Type B pancreatic cell (in vitro differentiated cells): ENCODE results near the gene PSMD13. TPM values are rescaled to one million over a fixed set of nuclear protein-coding genes. Genes with fewer than 3 reads are reported as not detected.
A peak's percentile ranks its signal among the peaks of the same experiment; 100 is the strongest.

ENCODE experiments used
- DNase-seq: peaks from one replicate; pipeline ENCODE4 v3.0.0; 2021; ENCODE audit warnings: mixed read lengths; ENCODE audit not compliant: unreplicated experiment; ENCODE audit errors: extremely low spot score
- H3K27ac Mint-ChIP-seq: 2 replicates; pipeline ENCODE4 v1.8.0; 2021; ENCODE audit warnings: mild to moderate bottlenecking, mixed read lengths
- H3K27me3 Mint-ChIP-seq: 2 replicates; pipeline ENCODE4 v1.8.0; 2021; ENCODE audit warnings: mixed read lengths
- H3K36me3 Mint-ChIP-seq: 2 replicates; pipeline ENCODE4 v1.8.0; 2021; ENCODE audit warnings: mixed read lengths
- H3K4me1 Mint-ChIP-seq: one replicate; pipeline ENCODE4 v1.8.0; 2021; ENCODE audit warnings: mixed read lengths; ENCODE audit not compliant: unreplicated experiment
- H3K4me3 Mint-ChIP-seq: 2 replicates; pipeline ENCODE4 v1.8.0; 2021; ENCODE audit warnings: mild to moderate bottlenecking, mixed read lengths
- H3K9me3 Mint-ChIP-seq: 2 replicates; pipeline ENCODE4 v1.8.0; 2021; ENCODE audit warnings: mixed read lengths
- CTCF ChIP-seq: fragments of 200-600 bp; sonication (generic); conservative IDR thresholded peaks from 2 replicates; pipeline ENCODE4 v1.5.0; 2021; ENCODE audit warnings: antibody characterized with exemption, mild to moderate bottlenecking
- total RNA-seq: library from RNA; stranded (reverse); gene quantifications from 2 replicates; pipeline ENCODE4 v1.2.1, GENCODE V29; 2021; ENCODE audit warnings: low replicate concordance

The PSMD13 gene
- total RNA-seq, 1 donor from 2014 or later: 115 TPM

DNA sequence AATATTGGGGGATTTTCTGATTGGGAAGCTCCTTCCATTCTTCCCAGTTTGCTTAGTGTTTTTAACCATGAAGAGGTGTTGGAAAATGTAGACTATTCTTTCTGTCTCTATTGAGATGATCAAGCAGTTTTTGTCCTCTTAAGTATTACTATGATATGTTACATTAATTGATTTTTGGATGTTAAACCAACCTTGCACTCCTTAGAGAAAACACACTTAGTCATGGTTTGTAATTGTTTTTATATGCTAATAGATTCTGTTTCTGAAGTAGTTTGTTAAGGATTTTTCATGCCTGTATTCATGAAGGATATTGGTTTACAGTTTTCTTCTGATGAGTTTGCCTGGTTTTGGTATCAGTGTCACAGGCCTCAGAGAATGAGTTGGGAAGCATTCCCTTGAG lies 39.4 kb downstream of the PSMD13 start:
- DNase-seq: no peak
- no peak for TF ChIP-seq CTCF
- no peak overlapping the region for H3K4me3 Mint-ChIP-seq
- H3K27ac Mint-ChIP-seq: no peak overlapping the region
- H3K27me3 Mint-ChIP-seq: peaks cover 5% of the 10 kb centered on the region
- H3K4me1 Mint-ChIP-seq: no peaks in the 10 kb centered on the region
- no peaks in the 10 kb centered on the region for H3K9me3 Mint-ChIP-seq
- no peaks in the 10 kb centered on the region for H3K36me3 Mint-ChIP-seq

- H3K4me3 Mint-ChIP-seq: no peak within 1 kb of the TSS
Observed at GRCh38 chr11:278001-278951, 41.5 kb downstream of the PSMD13 start, which contains the start of gene NLRP6. NLRP6 (plus strand) TSS chr11:278407; CDS start chr11:278570, 163 bp downstream.

DNA sequence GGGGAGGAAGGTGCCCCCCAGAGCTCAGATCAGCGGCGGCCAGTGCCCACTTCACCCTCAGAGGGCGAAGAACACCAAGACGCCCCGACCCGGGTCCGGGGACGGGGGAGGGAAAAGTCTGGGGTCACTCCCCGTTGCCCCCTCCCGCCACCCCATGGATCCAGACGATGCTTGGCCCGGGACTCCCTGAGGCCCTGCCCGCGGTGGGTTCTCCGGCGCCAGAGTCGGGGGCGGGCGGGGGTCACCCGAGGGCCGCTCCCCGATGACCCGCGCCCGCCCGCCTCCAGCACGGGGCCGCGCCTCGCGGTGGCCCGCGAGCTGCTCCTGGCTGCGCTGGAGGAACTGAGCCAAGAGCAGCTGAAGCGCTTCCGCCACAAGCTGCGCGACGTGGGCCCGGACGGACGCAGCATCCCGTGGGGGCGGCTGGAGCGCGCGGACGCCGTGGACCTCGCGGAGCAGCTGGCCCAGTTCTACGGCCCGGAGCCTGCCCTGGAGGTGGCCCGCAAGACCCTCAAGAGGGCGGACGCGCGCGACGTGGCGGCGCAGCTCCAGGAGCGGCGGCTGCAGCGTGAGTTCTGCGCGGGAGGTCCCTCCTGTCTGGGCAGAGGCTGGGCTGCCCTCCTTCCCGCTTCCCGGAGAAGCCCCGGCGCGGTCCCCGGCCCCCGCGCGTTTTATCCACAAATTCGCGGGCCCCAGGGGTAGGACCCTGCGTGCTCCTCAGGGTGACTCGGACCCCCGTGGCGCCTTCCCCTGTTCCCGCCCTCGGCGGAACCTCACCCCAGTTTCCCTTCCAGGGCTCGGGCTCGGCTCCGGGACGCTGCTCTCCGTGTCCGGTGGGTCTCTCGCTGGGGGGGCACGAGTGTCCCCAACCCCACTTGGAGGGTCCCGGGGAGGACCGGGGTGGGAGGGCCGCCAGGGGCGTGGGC lies 42.5 kb downstream of the PSMD13 start:
- H3K9me3 Mint-ChIP-seq: no peaks in the 10 kb centered on the region
- no peak for DNase-seq
- H3K27me3 Mint-ChIP-seq: peaks cover 18% of the 10 kb centered on the region
- no peak overlapping the region for H3K4me3 Mint-ChIP-seq
- H3K27ac Mint-ChIP-seq: no peak overlapping the region
- no peaks in the 10 kb centered on the region for H3K36me3 Mint-ChIP-seq
- H3K4me1 Mint-ChIP-seq: peaks cover 6% of the 10 kb centered on the region
- TF ChIP-seq CTCF: no peak

More at GRCh38 chr11:278001-278951, 41.5 kb downstream of the PSMD13 start, which contains the start of gene NLRP6:
- Mint-ChIP-seq H3K4me1 (peaks cover 6% of the 10 kb centered on the region), H3K36me3 (no peaks in the 10 kb centered on the region), H3K27me3 (peaks cover 17% of the 10 kb centered on the region), H3K9me3 (no peaks in the 10 kb centered on the region), H3K27ac (no peak within 1 kb of the TSS)
- DNase-seq: no peak
- TF ChIP-seq CTCF: no peak

DNA sequence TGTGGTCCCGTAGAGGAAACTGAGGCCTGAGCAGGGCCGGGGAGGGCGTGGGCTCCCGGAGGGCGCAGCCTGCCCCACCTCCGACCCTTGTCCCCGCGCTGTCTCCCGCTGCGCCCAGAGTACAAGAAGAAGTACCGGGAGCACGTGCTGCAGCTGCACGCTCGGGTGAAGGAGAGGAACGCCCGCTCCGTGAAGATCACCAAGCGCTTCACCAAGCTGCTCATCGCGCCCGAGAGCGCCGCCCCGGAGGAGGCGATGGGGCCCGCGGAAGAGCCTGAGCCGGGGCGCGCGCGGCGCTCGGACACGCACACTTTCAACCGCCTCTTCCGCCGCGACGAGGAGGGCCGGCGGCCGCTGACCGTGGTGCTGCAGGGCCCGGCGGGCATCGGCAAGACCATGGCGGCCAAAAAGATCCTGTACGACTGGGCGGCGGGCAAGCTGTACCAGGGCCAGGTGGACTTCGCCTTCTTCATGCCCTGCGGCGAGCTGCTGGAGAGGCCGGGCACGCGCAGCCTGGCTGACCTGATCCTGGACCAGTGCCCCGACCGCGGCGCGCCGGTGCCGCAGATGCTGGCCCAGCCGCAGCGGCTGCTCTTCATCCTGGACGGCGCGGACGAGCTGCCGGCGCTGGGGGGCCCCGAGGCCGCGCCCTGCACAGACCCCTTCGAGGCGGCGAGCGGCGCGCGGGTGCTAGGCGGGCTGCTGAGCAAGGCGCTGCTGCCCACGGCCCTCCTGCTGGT lies 43.4 kb downstream of the PSMD13 start:
- no peaks in the 10 kb centered on the region for H3K36me3 Mint-ChIP-seq
- peaks cover 6% of the 10 kb centered on the region for H3K4me1 Mint-ChIP-seq
- no peak for TF ChIP-seq CTCF
- peaks cover 18% of the 10 kb centered on the region for H3K27me3 Mint-ChIP-seq
- peak; percentile 65 for DNase-seq
- H3K27ac Mint-ChIP-seq: no peak overlapping the region
- H3K9me3 Mint-ChIP-seq: no peaks in the 10 kb centered on the region
- H3K4me3 Mint-ChIP-seq: no peak overlapping the region
